Eye (tissue), 1 donor: ENCODE data around the gene STRIP1.

ENCODE experiments used
- DNase-seq: peaks from one replicate; pipeline ENCODE4 v3.0.0-alpha.2; 2015

STRIP1 gene

GRCh38 chr1:110098222-110099026 lies 64.0 kb downstream of the STRIP1 start:
- peak; percentile 29 for DNase-seq

GRCh38 chr1:110100335-110100734 lies 65.9 kb downstream of the STRIP1 start:
- no peak for DNase-seq

- no peak for DNase-seq
These were observed 67.7 kb downstream of the STRIP1 start for GRCh38 chr1:110102081-110102480.
